ENCODE measurements around the gene ZDHHC3. TPM values are rescaled to one million over a fixed set of nuclear protein-coding genes. Genes with fewer than 3 reads are reported as not detected.

ZDHHC3 gene
- total RNA-seq, 2 experiments from 2014 or later = 29.5 to 31.0 TPM

GRCh38 chr3:44875596-44875995 lies 100.4 kb downstream of the ZDHHC3 start:
- Mint-ChIP-seq H3K9me3 (no peaks in the 10 kb centered on the region), H3K4me3 (no peak overlapping the region), H3K4me1 (ENCODE audit: low read depth) (no peaks in the 10 kb centered on the region), H3K27me3 (ENCODE audit: low read depth) (no peaks in the 10 kb centered on the region), H3K36me3 (ENCODE audit: low read depth) (no peaks in the 10 kb centered on the region), H3K27ac (no peak overlapping the region)
- CTCF ChIA-PET = no interaction called here
- intact Hi-C loops (cut with micrococcal nuclease) = no loop called here
- no peak for DNase-seq

Other genes starting within 250 kb of the ZDHHC3 start
- gene ZNF501, start 246.5 kb downstream of the ZDHHC3 start, total RNA-seq = 1 to 10 TPM; 1.6 to 2.7 TPM
- 10 to 100 TPM; 29.1 to 35.9 TPM for gene KIAA1143, start 214.6 kb downstream of the ZDHHC3 start, total RNA-seq
- gene KIF15, start 214.4 kb downstream of the ZDHHC3 start, total RNA-seq = 10 to 100 TPM; 42.1 to 45.8 TPM
- 10 to 100 TPM; 13.9 to 15.8 TPM for gene TMEM42, start 114.3 kb downstream of the ZDHHC3 start, total RNA-seq
- gene TGM4, start 101.6 kb downstream of the ZDHHC3 start, total RNA-seq = not detected
- 10 to 100 TPM; 61.4 to 64.7 TPM for gene EXOSC7, start 70 bp upstream of the ZDHHC3 start, total RNA-seq
- not detected for gene CLEC3B, start 50.1 kb upstream of the ZDHHC3 start, total RNA-seq
- gene CDCP1, start 170.2 kb upstream of the ZDHHC3 start, total RNA-seq = under 1 TPM; 0.41 to 0.59 TPM

Measured in activated naive CD4-positive, alpha-beta T cell treated with anti-CD3 and anti-CD28 coated beads for 36 hours (primary cell).